HG03097 (cell line): ENCODE results near the gene STX4.

ENCODE experiments used
- ATAC-seq: cut with Tn5 transposase; IDR thresholded peaks from one replicate; pipeline ENCODE4 v1.9.1; 2021; ENCODE audit not compliant: unreplicated experiment, low FRiP score

STX4 gene

DNA sequence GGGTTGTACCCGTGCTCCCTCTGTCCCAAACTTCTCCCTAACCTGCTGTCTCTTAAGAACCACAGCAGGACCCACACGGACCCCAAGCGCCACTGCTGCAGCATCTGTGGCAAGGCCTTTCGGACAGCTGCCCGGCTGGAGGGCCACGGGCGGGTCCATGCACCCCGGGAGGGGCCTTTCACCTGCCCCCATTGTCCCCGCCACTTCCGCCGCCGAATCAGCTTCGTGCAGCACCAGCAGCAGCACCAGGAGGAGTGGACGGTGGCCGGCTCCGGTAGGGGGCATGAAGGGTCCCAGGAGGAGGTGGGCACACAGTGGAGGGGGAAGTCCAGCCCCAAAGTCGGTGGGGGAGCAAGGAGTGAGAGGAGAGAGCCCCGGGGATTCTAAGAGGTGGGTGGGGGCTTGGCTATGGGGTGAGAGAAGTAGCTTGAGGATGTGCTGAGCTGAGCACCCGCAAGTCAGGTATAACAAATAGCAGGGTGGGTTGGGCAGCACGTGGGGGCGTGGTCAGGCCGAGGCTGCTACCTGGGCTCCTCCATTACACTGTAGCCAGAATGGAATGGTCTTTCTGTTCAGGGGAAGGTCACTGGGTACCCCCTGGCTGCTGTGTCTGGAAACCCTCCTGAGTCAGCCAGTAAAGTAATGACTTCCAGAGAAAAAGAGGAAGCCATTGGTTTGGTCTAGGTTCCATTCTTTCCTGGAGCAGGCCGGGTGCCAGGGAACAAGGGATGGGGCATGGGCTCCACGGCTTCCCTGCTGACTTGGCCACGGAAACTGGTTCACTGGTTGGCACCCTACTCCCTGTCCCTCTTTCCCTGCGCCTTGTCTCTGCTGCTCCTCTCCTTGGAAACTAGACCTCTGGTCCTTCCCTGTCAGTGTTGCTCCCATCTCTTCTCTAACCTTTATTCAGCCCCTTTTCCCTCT lies 48.3 kb downstream of the STX4 start:
- no peak for ATAC-seq

GRCh38 chr16:31082368-31083045 lies 49.1 kb downstream of the STX4 start:
- ATAC-seq, result no peak

DNA sequence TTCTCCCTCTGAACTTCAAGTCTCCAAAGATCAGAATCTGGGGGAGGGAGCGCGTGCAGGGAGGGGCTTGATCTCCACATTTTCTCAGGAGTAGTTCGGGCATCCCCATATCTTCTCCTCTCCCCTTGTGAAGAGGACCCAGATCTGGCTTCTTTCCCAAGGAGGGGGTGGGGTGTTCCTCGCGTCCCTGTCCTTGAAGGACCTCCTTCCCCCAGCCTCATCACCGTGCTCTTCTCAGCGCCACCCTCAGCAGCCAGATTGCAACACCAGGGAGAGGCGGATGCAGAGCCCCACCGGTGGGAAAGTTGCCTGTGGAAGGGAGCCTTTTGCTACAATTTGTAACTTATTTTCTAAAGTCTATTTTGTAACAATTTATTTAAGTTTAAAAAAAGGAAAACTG lies 49.7 kb downstream of the STX4 start:
- ATAC-seq, result no peak

DNA sequence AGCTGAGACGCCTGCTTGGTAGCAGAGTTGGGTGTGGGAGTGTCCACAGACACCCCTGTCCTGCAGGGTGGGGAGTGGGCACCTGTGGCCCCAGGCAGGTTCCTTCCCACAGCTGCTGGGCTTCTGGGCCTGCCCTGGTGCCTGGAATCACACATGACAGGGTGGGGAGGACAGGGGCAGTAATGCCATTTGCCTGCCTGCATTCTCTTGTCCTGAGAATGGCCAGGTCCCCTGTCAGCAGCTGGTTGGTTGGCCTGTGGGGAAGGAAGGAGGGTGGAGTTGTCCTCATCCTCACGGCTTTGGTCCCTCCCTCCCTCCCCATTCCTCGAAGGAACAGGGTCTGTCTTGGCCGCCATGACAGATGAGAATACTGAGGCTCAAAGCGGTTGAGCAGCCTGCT lies 50.2 kb downstream of the STX4 start:
- no peak for ATAC-seq

- no peak for ATAC-seq
These were observed 50.6 kb downstream of the STX4 start for GRCh38 chr16:31083981-31084380.

DNA sequence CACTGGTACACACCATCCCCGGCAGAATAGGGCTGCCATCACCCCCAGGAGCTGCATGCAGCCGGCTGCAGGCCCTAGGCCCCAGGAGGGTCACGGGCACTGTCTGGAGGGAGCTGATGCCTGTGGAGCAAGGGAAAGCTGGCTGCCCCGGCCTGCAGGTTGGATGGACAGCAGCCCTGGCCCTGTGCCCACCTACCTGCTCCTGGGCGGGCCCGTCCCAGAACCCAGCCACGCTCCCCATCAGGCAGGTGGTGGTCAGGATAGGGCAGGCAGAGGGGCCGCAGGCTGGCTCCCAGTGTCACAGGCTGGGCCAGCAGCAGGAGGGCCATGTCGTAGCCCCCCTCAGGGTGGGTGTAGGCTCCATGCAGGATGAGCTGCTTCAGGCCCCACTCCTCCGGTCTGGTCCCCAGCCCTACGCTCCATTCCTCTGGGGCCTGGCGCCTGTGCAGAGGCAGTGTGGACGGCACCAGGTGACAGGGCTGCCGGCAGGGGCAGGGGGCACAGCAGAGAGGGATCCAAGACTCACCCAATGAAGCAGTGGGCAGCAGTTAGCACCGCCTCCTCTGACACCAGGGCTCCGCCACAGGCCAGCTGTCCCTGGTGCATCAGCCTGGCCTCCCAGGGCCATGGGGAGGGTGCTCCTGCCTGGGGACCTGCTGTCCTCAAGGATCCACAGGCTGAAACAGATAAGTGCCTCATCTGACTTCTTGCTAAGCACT lies 51.4 kb downstream of the STX4 start:
- ATAC-seq, result no peak

- no peak for ATAC-seq
These were observed 52.1 kb downstream of the STX4 start for GRCh38 chr16:31085411-31085810.

- no peak for ATAC-seq
These were observed 52.7 kb downstream of the STX4 start for GRCh38 chr16:31085873-31086628.

DNA sequence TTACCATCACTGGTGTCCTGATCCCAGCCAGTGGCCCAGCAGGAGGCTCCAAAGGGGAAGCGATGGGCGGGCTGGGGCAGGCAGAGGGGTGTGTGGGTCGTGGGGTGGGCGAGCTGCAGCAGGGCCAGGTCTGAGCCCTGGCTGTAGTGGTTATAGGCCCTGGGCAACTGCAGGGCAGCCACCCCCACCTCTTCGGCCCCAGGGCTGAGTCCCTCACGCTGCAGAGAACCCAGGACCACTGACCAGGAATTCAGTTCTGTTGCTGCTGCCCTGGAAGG lies 53.2 kb downstream of the STX4 start:
- ATAC-seq, result no peak

GRCh38 chr16:31087481-31087880 lies 54.1 kb downstream of the STX4 start:
- ATAC-seq, result no peak

DNA sequence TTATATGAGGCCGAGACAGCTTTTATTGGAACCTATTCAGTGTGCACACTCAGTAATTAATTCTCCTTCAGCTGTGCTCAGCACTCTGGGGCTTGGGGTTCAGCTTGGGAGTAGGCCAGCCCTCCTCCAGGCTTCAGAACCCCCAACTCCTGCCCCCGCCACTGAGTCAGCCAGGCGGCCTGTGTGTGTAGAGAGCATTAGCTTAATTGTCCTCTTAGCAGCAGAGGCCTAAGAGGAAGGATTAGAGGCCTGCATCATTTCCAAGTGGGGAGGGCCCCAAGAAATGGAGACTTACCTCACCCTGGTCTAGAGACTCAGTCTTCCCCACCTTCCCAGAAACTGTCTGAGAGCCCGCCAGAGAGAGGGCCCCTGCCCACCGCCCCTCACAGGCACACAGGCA lies 54.6 kb downstream of the STX4 start:
- no peak for ATAC-seq

GRCh38 chr16:31088459-31089183 lies 55.3 kb downstream of the STX4 start, which contains the start of gene PRSS53:
Gene PRSS53 (minus strand): TSS chr16:31088943. CDS start chr16:31088809, 134 bp downstream.
- no peak for ATAC-seq

- ATAC-seq, result no peak
These were observed 55.8 kb downstream of the STX4 start for GRCh38 chr16:31089199-31089598.
